ENCODE measurements around the gene SAPCD1.

SAPCD1 gene

GRCh38 chr6:31765559-31765909, 3.1 kb downstream of the SAPCD1 start:
- no peak overlapping the region for H3K4me3 ChIP-seq (ENCODE audit: low read length)
- no peak for DNase-seq (ENCODE audit: low read depth)
- no peak for TF ChIP-seq CTCF (IDR thresholded peaks at IDR 0.05; ENCODE audit: insufficient read depth, low read depth, low read length, missing control alignments)

GRCh38 chr6:31765910-31766794, 3.7 kb downstream of the SAPCD1 start:
- no peak for DNase-seq (ENCODE audit: low read depth)
- TF ChIP-seq CTCF (IDR thresholded peaks at IDR 0.05; ENCODE audit: insufficient read depth, low read depth, low read length, missing control alignments) = no peak
- no peak overlapping the region for H3K4me3 ChIP-seq (ENCODE audit: low read length)

GRCh38 chr6:31767096-31767645, 4.7 kb downstream of the SAPCD1 start:
- TF ChIP-seq CTCF (IDR thresholded peaks at IDR 0.05; ENCODE audit: insufficient read depth, low read depth, low read length, missing control alignments) = no peak
- H3K4me3 ChIP-seq (ENCODE audit: low read length) = no peak overlapping the region
- no peak for DNase-seq (ENCODE audit: low read depth)

- no peak for DNase-seq (ENCODE audit: low read depth)
- TF ChIP-seq CTCF (IDR thresholded peaks at IDR 0.05; ENCODE audit: insufficient read depth, low read depth, low read length, missing control alignments) = no peak
- H3K4me3 ChIP-seq (ENCODE audit: low read length) = no peak overlapping the region
These were observed 6.2 kb downstream of the SAPCD1 start for GRCh38 chr6:31768363-31769257.

GRCh38 chr6:31769684-31770371, 7.4 kb downstream of the SAPCD1 start:
- H3K4me3 ChIP-seq (ENCODE audit: low read length) = no peak overlapping the region
- TF ChIP-seq CTCF (IDR thresholded peaks at IDR 0.05; ENCODE audit: insufficient read depth, low read depth, low read length, missing control alignments) = peak; percentile 85
- peak; percentile 83 for DNase-seq (ENCODE audit: low read depth)

- TF ChIP-seq CTCF (IDR thresholded peaks at IDR 0.05; ENCODE audit: insufficient read depth, low read depth, low read length, missing control alignments) = no peak
- H3K4me3 ChIP-seq (ENCODE audit: low read length) = no peak overlapping the region
- DNase-seq (ENCODE audit: low read depth) = no peak
These were observed 8.4 kb downstream of the SAPCD1 start for GRCh38 chr6:31770860-31771259.
